NCI-H2196 treated with DMSO at 0.1 percent for 48 hours (cell line): ENCODE measurements around the gene SOBP.

Source experiments
- DNase-seq: peaks from one replicate; lab custom pipeline; 2025; ENCODE audit not compliant: unreplicated experiment; lab: John Stamatoyannopoulos, UW

The SOBP gene

GRCh38 chr6:107679457-107679856, 189.5 kb downstream of the SOBP start:
- DNase-seq = no peak

DNA sequence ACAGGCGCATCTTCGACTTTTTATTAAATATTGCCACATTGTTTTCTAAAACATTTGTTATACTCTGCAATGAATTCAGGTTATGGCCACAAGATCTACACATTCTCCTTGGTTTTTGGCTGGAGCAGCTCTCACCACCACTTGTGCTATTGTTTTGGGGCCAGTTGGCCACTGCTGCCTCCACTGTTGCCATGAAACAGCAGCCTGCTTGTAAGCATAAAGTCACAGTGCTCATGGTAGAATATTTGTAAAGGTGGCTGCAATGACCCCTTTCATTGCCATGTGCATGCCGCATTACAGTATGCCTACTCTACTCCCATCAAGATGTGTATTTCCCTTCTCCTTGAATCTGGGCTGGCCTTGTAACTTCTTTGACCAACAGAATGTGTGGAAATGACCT, 192.8 kb downstream of the SOBP start:
- no peak for DNase-seq

DNA sequence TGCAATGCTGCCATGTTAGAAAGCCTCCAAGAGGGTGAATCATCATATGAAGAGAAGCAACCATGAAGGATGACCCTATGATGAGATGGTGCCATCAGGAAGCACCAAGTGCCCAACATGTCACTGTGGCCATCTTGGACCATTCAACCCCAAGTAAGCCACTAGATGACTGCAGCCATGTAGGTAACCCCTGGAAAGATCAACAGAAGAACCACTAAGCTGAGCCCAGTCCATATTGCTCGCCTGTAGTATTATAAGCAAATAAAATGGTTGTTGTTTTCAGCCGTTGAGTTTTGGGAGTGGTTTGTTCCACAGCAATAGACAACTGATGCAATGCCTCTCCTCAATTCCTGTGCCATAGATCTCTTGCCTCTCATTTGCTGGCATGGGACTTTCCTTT, 193.3 kb downstream of the SOBP start:
- DNase-seq = no peak

DNA sequence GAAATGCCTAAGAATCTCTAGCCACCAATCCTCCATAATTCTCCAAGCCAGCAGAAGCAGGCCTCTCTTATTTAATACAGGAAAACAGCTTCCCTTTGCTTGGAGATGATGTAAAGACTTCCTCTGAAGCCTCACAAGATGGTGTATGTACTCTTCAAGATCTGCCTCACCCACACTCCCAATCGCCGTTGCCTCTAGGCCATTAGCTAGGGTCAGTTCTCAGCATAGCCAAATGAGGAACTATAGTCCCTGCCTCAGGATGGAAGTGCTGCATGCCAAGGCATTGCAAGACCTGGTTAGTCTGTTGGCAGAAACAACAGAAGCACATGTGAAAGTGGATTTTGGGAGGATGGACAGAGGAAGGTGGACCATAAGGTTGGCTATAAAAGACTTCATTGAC, 195.1 kb downstream of the SOBP start:
- no peak for DNase-seq

- DNase-seq = no peak
Observed at GRCh38 chr6:107689190-107689589, 199.3 kb downstream of the SOBP start.

DNA sequence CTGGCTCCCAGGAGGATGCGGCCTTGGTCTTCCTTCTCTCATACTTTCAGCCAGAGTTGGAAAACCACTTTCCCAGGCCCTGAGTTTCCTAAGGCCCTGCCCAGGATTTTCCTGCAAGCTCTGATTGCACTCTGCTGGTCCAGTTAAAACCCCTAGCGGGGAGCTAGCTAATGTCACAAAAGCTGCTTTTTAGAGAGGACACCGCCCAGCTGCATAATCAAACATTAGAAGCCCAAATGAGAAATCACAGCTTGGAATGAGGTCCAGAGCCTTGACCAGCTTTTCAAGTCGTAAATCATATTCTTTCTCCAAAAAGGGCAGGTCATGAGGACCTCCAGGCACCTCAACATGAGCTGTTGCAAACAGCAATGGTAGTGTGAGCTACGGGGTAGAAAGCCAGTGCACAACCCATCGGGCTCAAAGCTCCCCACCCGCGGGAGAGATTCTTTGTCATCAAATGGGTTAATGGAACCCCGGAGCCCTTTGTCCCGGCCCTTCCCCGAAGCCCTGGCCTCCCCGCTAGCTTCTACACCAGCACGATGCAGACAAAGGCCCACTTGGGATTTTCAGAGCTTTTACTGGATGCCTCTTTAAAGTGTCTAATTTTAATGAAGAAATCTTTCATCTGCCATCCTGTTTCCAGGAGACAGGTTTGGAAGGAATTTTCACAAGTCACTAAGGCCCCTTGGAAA, 200.2 kb downstream of the SOBP start:
- no peak for DNase-seq

DNA sequence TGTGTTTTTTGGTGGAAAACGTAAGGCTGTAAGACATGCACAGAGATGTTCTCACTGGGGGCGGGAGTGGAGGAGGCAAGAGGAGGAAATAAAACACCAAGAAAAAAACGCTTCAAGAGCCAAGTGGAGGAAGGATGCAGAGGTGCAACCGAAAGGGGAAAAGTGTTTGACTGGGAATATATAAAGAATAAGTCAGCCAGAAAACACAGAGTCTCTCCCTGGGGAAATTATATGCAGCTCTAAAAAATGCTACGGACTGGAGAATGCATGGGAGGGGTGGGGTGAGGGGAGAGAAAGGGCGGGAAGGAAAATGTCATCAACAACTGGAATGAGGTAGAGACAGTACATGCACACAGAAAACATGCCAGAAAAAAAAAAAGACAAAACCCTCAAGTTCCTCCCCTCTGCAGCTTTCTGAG, 200.7 kb downstream of the SOBP start:
- DNase-seq = no peak

DNA sequence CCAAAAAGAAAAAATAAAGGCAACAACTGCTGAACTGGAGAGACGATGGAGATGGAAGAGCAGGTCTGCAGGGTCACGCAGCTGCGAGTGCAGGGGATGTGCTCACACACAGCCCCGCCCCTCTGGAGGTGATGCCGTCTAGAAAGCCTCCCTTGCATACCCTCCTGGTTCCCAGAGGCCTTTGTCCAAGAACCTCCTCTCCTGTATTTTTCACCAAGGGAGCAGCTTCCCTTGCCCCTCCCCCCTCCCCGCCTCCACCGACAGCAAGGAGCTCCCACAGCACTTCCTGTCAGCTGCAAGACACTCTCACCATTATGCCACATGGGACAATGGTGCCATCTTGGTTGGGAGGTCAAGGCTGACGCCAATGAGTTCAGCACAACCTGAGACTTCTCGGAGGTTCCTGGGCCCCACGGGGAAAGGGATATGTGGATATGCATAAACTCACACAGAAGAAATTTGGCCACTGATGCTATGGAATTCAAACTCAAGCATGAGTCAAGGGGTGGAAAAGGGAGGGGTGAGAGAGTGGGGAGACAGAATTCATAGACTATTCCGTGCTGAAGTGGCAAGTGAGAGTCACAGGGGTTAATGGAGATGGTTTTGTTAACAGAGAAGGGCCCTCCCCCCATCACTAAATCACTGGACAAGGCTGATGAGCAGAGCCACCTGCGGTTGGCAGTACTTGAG, 201.3 kb downstream of the SOBP start:
- DNase-seq = no peak

GRCh38 chr6:107692351-107692750, 202.4 kb downstream of the SOBP start:
- no peak for DNase-seq

GRCh38 chr6:107695061-107695720, 205.3 kb downstream of the SOBP start:
- no peak for DNase-seq

DNA sequence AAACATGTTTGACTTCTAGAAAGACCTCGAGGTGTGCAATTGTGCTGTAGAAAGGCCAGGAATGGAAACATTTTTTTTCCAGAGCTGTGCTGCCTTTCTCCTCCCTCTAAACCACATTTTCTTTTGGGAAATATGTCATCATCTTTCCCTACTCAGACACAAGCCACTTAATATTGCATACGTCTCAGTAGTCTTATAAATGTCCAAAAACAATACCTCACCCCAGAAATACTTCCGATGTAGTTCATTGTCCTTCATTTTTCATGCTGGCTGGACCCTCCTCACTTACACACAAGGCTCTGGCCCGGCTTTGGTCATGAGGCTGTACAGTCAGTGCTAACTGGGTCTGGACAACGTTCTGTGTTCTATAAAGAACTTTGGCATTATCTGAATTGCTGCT, 207.8 kb downstream of the SOBP start:
- DNase-seq = no peak

- DNase-seq = no peak
Observed at GRCh38 chr6:107698146-107698545, 208.2 kb downstream of the SOBP start.

DNA sequence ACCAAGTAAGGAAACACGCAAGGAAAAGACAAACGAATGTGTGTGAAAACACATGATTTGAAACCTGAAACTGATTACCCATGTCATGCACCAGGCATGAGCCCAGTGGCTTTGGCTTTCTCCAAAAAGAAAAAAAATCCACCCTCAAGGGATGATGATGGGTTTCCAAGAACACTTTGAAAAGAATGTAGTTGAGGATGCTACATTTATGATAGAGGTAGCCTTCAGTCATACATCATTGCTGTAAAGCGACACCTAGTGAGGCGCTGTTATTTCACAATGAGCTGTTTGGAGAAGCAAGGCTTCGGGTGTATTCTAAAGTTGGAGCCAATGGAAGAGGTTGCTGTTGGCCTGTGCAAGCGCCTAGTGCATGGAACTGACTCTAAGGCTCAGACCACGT, 209.3 kb downstream of the SOBP start:
- no peak for DNase-seq

DNA sequence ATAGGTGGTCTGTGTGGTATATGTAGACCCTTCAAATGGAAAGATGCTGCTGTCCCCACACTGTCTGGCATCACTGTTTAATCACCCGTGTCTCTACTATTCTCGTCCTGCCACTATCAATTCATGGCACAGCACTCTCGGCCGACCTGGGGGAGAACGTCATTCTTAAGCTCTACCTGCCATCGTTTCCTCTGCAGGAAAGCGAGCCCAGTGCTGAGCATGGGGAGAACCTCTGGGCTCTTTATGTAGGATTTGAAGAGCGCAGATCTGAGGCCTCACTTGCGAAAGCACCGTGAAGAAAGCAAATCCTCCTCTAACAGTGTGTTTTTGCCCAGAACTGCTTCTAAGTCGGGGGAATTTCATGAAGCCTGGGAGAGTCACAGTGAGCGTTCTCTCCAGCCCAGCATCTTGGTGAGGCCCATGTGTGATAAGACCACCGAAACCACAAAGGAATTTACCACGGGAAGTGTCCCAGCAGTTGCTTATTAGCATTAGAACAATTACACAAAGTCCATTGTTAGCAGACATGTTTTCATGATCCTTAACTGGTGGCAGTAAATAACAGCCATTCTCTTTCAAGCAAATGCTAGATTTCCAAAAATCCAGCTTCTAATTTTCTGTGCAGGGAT, 209.9 kb downstream of the SOBP start:
- DNase-seq = no peak

GRCh38 chr6:107703606-107704005, 213.7 kb downstream of the SOBP start:
- DNase-seq = no peak

DNA sequence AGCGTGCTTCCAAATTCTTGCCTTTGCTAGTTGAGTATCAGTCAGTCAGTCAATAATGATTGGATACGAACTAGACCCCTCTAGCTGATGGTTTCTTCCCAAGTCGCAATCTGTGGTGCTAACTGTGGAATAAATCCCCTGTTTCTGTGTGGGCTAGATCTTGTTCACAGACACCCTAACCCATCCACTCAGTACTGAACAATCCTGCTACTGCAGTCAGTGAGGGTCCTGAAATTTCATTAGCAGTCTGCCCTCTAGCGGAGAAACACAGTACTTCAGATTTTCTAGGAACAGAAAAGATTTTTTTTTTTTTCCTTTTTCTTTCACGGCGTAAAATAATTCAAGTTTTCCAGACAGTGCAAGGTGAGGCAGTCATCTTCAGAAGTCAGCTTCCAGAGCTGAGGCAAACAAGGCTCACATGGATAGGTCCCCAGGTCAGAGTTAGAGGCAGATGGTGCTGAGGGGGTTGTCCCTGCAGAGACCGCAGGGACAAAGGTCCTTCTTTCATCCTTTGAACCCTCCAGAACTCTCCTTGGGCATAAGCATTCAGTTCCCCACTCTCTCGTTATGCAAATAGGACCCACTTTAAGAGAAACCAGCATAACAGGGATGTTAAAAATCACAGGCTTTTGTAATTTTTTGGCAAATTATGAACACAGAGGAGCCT, 214.6 kb downstream of the SOBP start:
- no peak for DNase-seq

DNA sequence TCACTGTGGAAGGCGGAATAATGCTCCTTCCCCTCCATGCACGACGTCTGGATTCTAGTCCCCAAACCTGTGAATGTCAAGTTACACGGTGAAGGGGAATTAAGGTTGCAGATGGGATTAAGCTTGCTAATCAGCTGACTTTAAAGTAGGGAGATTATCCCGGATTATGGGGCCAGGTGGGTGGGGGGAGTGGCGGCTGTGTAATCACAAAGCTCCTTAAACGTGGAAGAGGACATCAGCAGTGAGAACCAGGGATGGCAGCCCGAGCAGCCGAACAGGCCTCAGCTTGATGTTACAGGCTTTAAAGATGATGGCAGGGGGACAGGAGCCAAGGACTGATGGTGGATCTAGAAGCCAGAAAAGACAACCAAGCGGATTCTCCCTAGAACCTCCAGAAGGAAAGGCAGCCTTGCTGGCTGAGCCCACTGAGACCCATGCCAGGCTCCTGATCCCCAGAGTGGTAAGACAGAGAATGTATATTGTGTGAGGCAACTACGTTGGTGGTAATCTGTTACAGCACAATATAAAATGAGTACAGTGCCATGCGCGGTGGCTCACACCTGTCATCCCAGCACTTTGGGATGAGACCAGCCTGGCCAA, 216.7 kb downstream of the SOBP start:
- DNase-seq = no peak

DNA sequence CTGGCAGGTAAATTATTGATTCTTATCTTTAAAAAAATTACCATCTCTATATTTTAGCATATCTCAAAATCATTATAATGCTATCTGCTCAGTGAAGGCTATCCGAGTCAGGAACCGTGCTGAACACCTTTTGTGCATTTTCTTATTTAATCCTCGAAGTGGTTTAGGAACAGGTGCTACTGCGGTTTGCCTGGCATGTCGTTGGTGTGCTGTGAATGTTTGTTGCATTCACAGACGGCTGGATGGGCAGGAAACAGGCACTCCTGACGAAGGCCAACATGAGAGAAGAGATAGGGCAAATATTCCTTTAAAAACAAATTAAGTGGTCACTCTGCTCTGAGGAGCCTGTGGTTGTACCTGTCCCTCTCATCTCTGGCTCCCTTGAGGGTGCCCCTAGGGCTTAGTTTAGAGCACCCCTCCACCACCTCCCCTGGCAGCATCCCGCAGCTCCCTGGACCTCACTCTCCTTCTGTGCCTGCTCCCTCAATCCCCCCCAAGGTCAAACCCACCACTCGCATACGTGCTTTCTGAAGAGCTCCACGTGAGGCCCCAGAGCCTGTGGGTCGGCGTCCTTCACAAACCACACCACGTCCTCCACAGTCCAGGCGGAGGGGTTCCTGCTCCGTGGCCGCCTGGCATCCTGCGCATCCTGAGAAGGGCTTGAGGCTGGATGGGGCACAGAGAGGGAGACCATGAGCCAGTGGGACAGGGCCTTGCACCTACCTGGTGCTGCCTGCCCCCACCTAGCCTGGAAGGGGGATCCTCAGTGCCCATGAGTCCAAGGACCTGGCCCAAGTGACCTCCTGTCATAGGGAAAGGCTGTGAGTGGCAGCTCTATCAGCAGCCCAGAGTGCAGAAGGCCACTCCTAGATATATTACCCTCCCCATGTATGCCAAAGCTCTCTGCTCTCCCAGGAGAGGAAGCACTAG, 217.7 kb downstream of the SOBP start:
- no peak for DNase-seq

DNA sequence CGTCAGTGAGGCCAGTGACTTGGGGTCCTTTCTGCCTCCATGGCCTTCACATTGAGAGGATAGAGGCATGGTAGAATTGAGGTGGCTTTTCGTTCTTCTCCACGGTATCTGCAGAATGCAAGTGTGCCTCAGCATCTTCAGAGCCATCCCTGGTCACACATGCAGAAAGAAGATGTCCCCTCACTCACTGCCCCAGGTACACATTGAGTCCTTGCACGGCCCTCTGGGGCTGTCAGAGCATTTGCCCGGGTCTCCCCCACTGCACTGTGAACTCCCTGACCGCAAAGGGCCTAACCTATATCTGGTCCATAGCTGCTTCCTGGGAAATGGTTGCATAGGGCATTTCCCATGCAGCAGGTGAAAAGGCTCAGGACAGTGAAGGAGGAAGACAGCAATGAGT, 218.5 kb downstream of the SOBP start:
- DNase-seq = no peak

- no peak for DNase-seq
Observed at GRCh38 chr6:107709341-107709740, 219.4 kb downstream of the SOBP start.
